GM19468 (cell line): ENCODE results near the gene PRKCB.
A peak's percentile ranks its signal among the peaks of the same experiment; 100 is the strongest.
"Not testable (repeated sequence)": the region's sequence is repeated elsewhere in the genome, so short reads cannot be mapped to it uniquely, and the experiment has no call there.

Experiments
- ATAC-seq: cut with Tn5 transposase; IDR thresholded peaks from one replicate; pipeline ENCODE4 v1.9.1; 2021; ENCODE audit warnings: mild to moderate bottlenecking, moderate library complexity, moderate number of reproducible peaks; ENCODE audit not compliant: unreplicated experiment; ENCODE audit errors: extremely low read depth

Gene PRKCB

GRCh38 chr16:24070851-24071250, 235.1 kb downstream of the PRKCB start:
- peak; percentile 27 for ATAC-seq

GRCh38 chr16:24071666-24072360, 236.0 kb downstream of the PRKCB start:
- ATAC-seq = no peak

- no peak for ATAC-seq
Observed at GRCh38 chr16:24073321-24073720, 237.5 kb downstream of the PRKCB start.

- no peak for ATAC-seq
Observed at GRCh38 chr16:24074574-24074973, 238.8 kb downstream of the PRKCB start.

- no peak for ATAC-seq
Observed at GRCh38 chr16:24075302-24075701, 239.5 kb downstream of the PRKCB start.

GRCh38 chr16:24075931-24076716, 240.3 kb downstream of the PRKCB start:
- ATAC-seq = no peak

- no peak for ATAC-seq
Observed at GRCh38 chr16:24077292-24077691, 241.5 kb downstream of the PRKCB start.

- ATAC-seq = no peak
Observed at GRCh38 chr16:24077966-24078365, 242.2 kb downstream of the PRKCB start.

- no peak for ATAC-seq
Observed at GRCh38 chr16:24085666-24086065, 249.9 kb downstream of the PRKCB start.

GRCh38 chr16:24087891-24088410, 252.2 kb downstream of the PRKCB start:
- no peak for ATAC-seq

GRCh38 chr16:24088767-24089166, 253.0 kb downstream of the PRKCB start:
- no peak for ATAC-seq

GRCh38 chr16:24091125-24091524, 255.3 kb downstream of the PRKCB start:
- ATAC-seq = no peak

GRCh38 chr16:24093049-24093448, 257.3 kb downstream of the PRKCB start:
- no peak for ATAC-seq

- no peak for ATAC-seq
Observed at GRCh38 chr16:24094660-24095059, 258.9 kb downstream of the PRKCB start.

- ATAC-seq = no peak
Observed at GRCh38 chr16:24098896-24099295, 263.1 kb downstream of the PRKCB start.

- no peak for ATAC-seq
Observed at GRCh38 chr16:24101431-24101830, 265.6 kb downstream of the PRKCB start.

GRCh38 chr16:24102209-24102660, 266.5 kb downstream of the PRKCB start:
- no peak for ATAC-seq

GRCh38 chr16:24105471-24105870, 269.7 kb downstream of the PRKCB start:
- ATAC-seq = not testable (repeated sequence)

GRCh38 chr16:24108090-24108489, 272.3 kb downstream of the PRKCB start:
- not testable (repeated sequence) for ATAC-seq

GRCh38 chr16:24111724-24112302, 276.0 kb downstream of the PRKCB start:
- ATAC-seq = no peak
